PC-9 (cell line): ENCODE results near the gene TMEM163. TPM values are rescaled to one million over a fixed set of nuclear protein-coding genes. Genes with fewer than 3 reads are reported as not detected.

Source experiments
- BruUV-seq: library from RNA; stranded (reverse); fragments of 400-500 nt; replicated peaks from 2 replicates; lab custom pipeline; 2021; lab: Mats Ljungman, UMichigan
- CTCF ChIA-PET: fragments of 300-600 bp; sonication (Branson Sonifier 250); formaldehyde crosslinking; loops from one replicate; lab custom pipeline; 2022; ENCODE audit warnings: antibody characterized with exemption; lab: Charles Lee
- POLR2A ChIA-PET: fragments of 300-600 bp; sonication (Branson Sonifier 250); formaldehyde crosslinking; loops from one replicate; lab custom pipeline; 2022; ENCODE audit warnings: antibody characterized with exemption; ENCODE audit not compliant: unreplicated experiment; lab: Charles Lee
- DNase-seq, 2 experiments: peaks; one replicate each; pipeline versions ENCODE4 v3.0.0 to v3.0.0-alpha.2; 2015 to 2022; ENCODE audit warnings: mixed read lengths in 1 of 2
- H2AFZ ChIP-seq: fragments of 200-600 bp; sonication (generic); 2 replicates; pipeline ENCODE4 v1.8.1; 2017; ENCODE audit warnings: antibody characterized with exemption
- H3F3A ChIP-seq: fragments of 200-600 bp; sonication (generic); 2 replicates; pipeline ENCODE4 v1.8.1; 2017; ENCODE audit warnings: antibody characterized with exemption, mild to moderate bottlenecking, low read depth; ENCODE audit not compliant: insufficient read depth
- H3K27ac ChIP-seq: fragments of 200-600 bp; sonication (generic); 2 replicates; pipeline ENCODE4 v1.6.1; 2016; ENCODE audit warnings: mixed run types
- H3K27me3 ChIP-seq: fragments of 200-600 bp; sonication (generic); 2 replicates; pipeline ENCODE4 v1.6.1; 2016; ENCODE audit warnings: low read depth, mixed run types; ENCODE audit not compliant: insufficient read depth
- H3K36me3 ChIP-seq: fragments of 200-600 bp; sonication (generic); 2 replicates; pipeline ENCODE4 v1.6.1; 2016; ENCODE audit warnings: low read depth, mixed run types
- H3K4me1 ChIP-seq: fragments of 200-600 bp; sonication (generic); replicated peaks from 2 replicates; pipeline ENCODE4 v1.6.1; 2016; ENCODE audit warnings: mixed run types; ENCODE audit not compliant: insufficient read depth
- H3K4me2 ChIP-seq: fragments of 200-600 bp; sonication (generic); 2 replicates; pipeline ENCODE4 v1.6.1; 2017; ENCODE audit warnings: mixed run types
- H3K4me3 ChIP-seq: fragments of 200-600 bp; sonication (generic); 2 replicates; pipeline ENCODE4 v1.6.1; 2016; ENCODE audit warnings: mixed run types
- H3K79me2 ChIP-seq: fragments of 200-600 bp; sonication (generic); 2 replicates; pipeline ENCODE4 v1.6.1; 2017; ENCODE audit warnings: low read depth, mixed run types
- H3K9me2 ChIP-seq: fragments of 200-600 bp; sonication (generic); 2 replicates; pipeline ENCODE4 v1.8.1; 2017; ENCODE audit warnings: mild to moderate bottlenecking; ENCODE audit not compliant: insufficient read depth
- H3K9me3 ChIP-seq: fragments of 200-600 bp; sonication (generic); 2 replicates; pipeline ENCODE4 v1.8.1; 2016; ENCODE audit warnings: low read depth; ENCODE audit not compliant: insufficient read depth
- H4K20me1 ChIP-seq: fragments of 200-600 bp; sonication (generic); 2 replicates; pipeline ENCODE4 v1.8.1; 2017; ENCODE audit not compliant: insufficient read depth
- CTCF ChIP-seq: fragments of 200-600 bp; sonication (generic); conservative IDR thresholded peaks from 2 replicates; pipeline ENCODE4 v1.6.1; 2017; ENCODE audit warnings: mixed run types, antibody characterized with exemption, mild to moderate bottlenecking, moderate library complexity
- EZH2 ChIP-seq: fragments of 200-600 bp; sonication (generic); IDR thresholded peaks from 2 replicates; pipeline ENCODE4 v1.8.0; 2017; ENCODE audit warnings: antibody characterized with exemption, low read depth
- intact Hi-C: fragments of 100-400 bp; cut with micrococcal nuclease; formaldehyde crosslinking; loops from one replicate; pipeline ENCODE4 v1.10.0; 2022; ENCODE audit not compliant: unreplicated experiment
- total RNA-seq: library from RNA; stranded (reverse); gene quantifications from 2 replicates; pipeline ENCODE4 v1.2.3, GENCODE V29; 2021

TMEM163 gene
- total RNA-seq, 1 experiment from 2014 or later = 1.4 TPM

DNA sequence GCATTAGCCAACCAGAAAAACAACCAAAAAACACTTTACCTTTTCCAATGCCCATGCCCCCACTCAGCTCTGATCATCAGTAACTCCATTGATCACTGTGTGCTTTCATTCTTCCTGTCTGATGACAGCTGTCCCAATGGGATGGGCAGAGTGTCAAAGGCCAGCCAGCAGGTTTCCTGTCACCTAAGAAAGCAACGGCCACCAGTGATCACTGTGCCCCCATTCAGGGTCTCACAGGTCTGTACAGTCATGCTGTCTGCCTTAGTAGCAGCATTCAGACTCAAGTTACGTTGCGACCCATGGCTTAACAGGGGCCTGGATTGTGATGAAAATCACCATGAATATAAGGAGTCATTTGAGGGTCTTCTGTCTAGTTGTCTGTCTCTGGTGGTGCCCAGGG is 280.4 kb downstream of the TMEM163 start:
- H4K20me1 ChIP-seq = no peaks in the 10 kb centered on the region
- no peak for DNase-seq
- peaks cover 7% of the 10 kb centered on the region for H3K4me1 ChIP-seq
- H3F3A ChIP-seq = peaks cover under 1% of the 10 kb centered on the region; the same call in 1 of the 2 replicates
- intact Hi-C loops = no loop called here
- ChIA-PET CTCF (no interaction called here), POLR2A (no interaction called here)
- H3K27ac ChIP-seq = no peak overlapping the region
- no peak overlapping the region for H3K4me2 ChIP-seq
- no peaks in the 10 kb centered on the region for H3K9me3 ChIP-seq
- no peaks in the 10 kb centered on the region for H3K36me3 ChIP-seq
- H2AFZ ChIP-seq = no peak overlapping the region
- H3K27me3 ChIP-seq = no peaks in the 10 kb centered on the region
- H3K4me3 ChIP-seq = no peak overlapping the region
- no peaks in the 10 kb centered on the region for H3K79me2 ChIP-seq
- BruUV-seq = no TSS peak
- no peak for TF ChIP-seq EZH2
- no peak for TF ChIP-seq CTCF
- no peaks in the 10 kb centered on the region for H3K9me2 ChIP-seq

- H3K9me2 ChIP-seq = no peaks in the 10 kb centered on the region
- H2AFZ ChIP-seq = no peak overlapping the region
- no peaks in the 10 kb centered on the region for H3K79me2 ChIP-seq
- POLR2A ChIA-PET = no interaction called here
- CTCF ChIA-PET = no interaction called here
- H3K9me3 ChIP-seq = no peaks in the 10 kb centered on the region
- no TSS peak for BruUV-seq
- DNase-seq = peak in 1 of 2 experiments; percentile 41
- H3K4me3 ChIP-seq = no peak overlapping the region
- H3K27ac ChIP-seq = no peak overlapping the region
- peaks cover 24% of the 10 kb centered on the region for H3K4me1 ChIP-seq
- H3F3A ChIP-seq = peaks cover 17% of the 10 kb centered on the region
- no peaks in the 10 kb centered on the region for H3K27me3 ChIP-seq
- TF ChIP-seq CTCF = no peak
- TF ChIP-seq EZH2 = no peak
- no peaks in the 10 kb centered on the region for H4K20me1 ChIP-seq
- H3K36me3 ChIP-seq = no peaks in the 10 kb centered on the region
- intact Hi-C loops = no loop called here
- H3K4me2 ChIP-seq = no peak overlapping the region
Measured at GRCh38 chr2:134436706-134437105, 282.1 kb downstream of the TMEM163 start.

- no peak for TF ChIP-seq CTCF
- no peak for TF ChIP-seq EZH2
- no peak overlapping the region for H3K4me3 ChIP-seq
Measured at GRCh38 chr2:134435936-134436335, 282.9 kb downstream of the TMEM163 start.

More at GRCh38 chr2:134435936-134436335, 282.9 kb downstream of the TMEM163 start:
- Histone ChIP-seq H3K79me2 (no peaks in the 10 kb centered on the region), H3K36me3 (no peaks in the 10 kb centered on the region), H3K4me2 (no peak overlapping the region), H3K9me3 (no peaks in the 10 kb centered on the region), H3F3A (peaks cover 23% of the 10 kb centered on the region), H3K4me1 (peaks cover 31% of the 10 kb centered on the region), H2AFZ (no peak overlapping the region), H3K27ac (no peak overlapping the region), H3K27me3 (no peaks in the 10 kb centered on the region), H4K20me1 (no peaks in the 10 kb centered on the region), H3K9me2 (no peaks in the 10 kb centered on the region)
- no peak for DNase-seq
- CTCF ChIA-PET = no interaction called here
- BruUV-seq = no TSS peak
- POLR2A ChIA-PET = no interaction called here
- intact Hi-C loops = no loop called here
